Measurements from ENCODE around the gene BLTP2.
"Not testable (repeated sequence)": the region's sequence is repeated elsewhere in the genome, so short reads cannot be mapped to it uniquely, and the experiment has no call there.

The BLTP2 gene
- total RNA-seq = 216 to 690 (median 542) reads per million in 18 experiments

GRCh38 chr17:28644787-28645575 lies at the start of gene BLTP2:
BLTP2 (minus strand) TSS chr17:28645158; CDS start chr17:28645056, 102 bp downstream.
- DNase-seq = peak; percentile 95 to 97

- DNase-seq = no peak
Measured at GRCh38 chr17:28693869-28694268, 48.9 kb upstream of the BLTP2 start.

GRCh38 chr17:28689011-28689410 lies 44.1 kb upstream of the BLTP2 start:
- no peak for DNase-seq

GRCh38 chr17:28688481-28688880 lies 43.5 kb upstream of the BLTP2 start:
- DNase-seq = no peak

GRCh38 chr17:28686296-28686695 lies 41.3 kb upstream of the BLTP2 start:
- DNase-seq = no peak

GRCh38 chr17:28685366-28685765 lies 40.4 kb upstream of the BLTP2 start:
- DNase-seq = no peak

GRCh38 chr17:28684963-28685362 lies 40.0 kb upstream of the BLTP2 start:
- no peak for DNase-seq

- DNase-seq = no peak
Measured at GRCh38 chr17:28682655-28683054, 37.7 kb upstream of the BLTP2 start.

GRCh38 chr17:28675980-28676379 lies 31.0 kb upstream of the BLTP2 start:
- no peak for DNase-seq

- DNase-seq = no peak
Measured at GRCh38 chr17:28675490-28675889, 30.5 kb upstream of the BLTP2 start.

GRCh38 chr17:28669918-28670317 lies 25.0 kb upstream of the BLTP2 start:
- no peak for DNase-seq

GRCh38 chr17:28667870-28668269 lies 22.9 kb upstream of the BLTP2 start:
- no peak for DNase-seq

GRCh38 chr17:28665994-28666393 lies 21.0 kb upstream of the BLTP2 start:
- DNase-seq = no peak

- DNase-seq = no peak
Measured at GRCh38 chr17:28663723-28664122, 18.8 kb upstream of the BLTP2 start.

- no peak for DNase-seq
Measured at GRCh38 chr17:28662527-28662829, 17.5 kb upstream of the BLTP2 start.

- DNase-seq = peak; percentile 90 to 92
Measured at GRCh38 chr17:28661635-28662526, 16.9 kb upstream of the BLTP2 start, which contains the start of the genes SDF2 and SUPT6H. SDF2 (minus strand) TSS chr17:28661906; CDS start chr17:28661876, 30 bp downstream. SUPT6H (plus strand) TSS chr17:28662205; CDS start chr17:28673402, 11,197 bp downstream.

GRCh38 chr17:28659497-28659881 lies 14.5 kb upstream of the BLTP2 start:
- DNase-seq = not testable (repeated sequence)

GRCh38 chr17:28658766-28659496 lies 14.0 kb upstream of the BLTP2 start:
- DNase-seq = not testable (repeated sequence)

- not testable (repeated sequence) for DNase-seq
Measured at GRCh38 chr17:28658342-28658741, 13.4 kb upstream of the BLTP2 start.

- DNase-seq = no peak
Measured at GRCh38 chr17:28657756-28658155, 12.8 kb upstream of the BLTP2 start.

- no peak for DNase-seq
Measured at GRCh38 chr17:28655160-28655559, 10.2 kb upstream of the BLTP2 start.

GRCh38 chr17:28648698-28649097 lies 3.7 kb upstream of the BLTP2 start:
- DNase-seq = no peak

Data from inflammatory macrophage (primary cell).